ENCODE measurements around the gene PFKFB3. TPM values are rescaled to one million over a fixed set of nuclear protein-coding genes. Genes with fewer than 3 reads are reported as not detected.

Gene PFKFB3
- polyA plus RNA-seq, 3 donors, result 12.2 to 101 (median 15.8) TPM

DNA sequence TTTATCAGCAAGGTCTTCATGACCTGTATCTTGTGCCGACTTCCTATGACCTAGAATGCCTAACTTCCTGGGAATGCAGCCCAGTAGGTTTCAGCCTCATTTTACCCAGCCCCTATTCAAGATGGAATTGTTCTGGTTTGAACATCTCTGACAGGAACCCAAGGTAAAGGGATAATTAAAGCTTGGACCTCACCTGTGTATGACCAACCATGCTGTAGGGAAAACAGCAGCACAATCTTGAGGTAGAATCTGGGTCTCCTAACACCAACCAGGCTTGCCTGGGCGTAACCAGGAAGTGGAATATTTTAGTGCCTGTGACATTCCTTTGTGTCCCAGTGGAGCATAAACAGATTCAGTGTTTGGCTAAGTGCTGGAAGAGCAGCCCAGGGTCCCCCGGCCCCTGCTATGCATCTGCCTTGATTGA is 94.1 kb downstream of the PFKFB3 start:
- H3K36me3 Mint-ChIP-seq, result peaks cover 3 to 7% of the 10 kb centered on the region in 2 donors
- Histone ChIP-seq H3K9ac (ENCODE audit: insufficient read depth, low read length, poor library complexity, severe bottlenecking) (no peak overlapping the region), H3K4me3 (replicated peaks in 1 of 3; ENCODE audit: low read depth in 2 of 3, low read length in 3 of 3) (no peak overlapping the region), H3K79me2 (ENCODE audit: insufficient read depth, low read length) (no peaks in the 10 kb centered on the region), H3K4me2 (replicated peaks; ENCODE audit: extremely low read depth, low read length, poor library complexity, severe bottlenecking) (no peak overlapping the region), H3K36me3 (replicated peaks in 1 of 2; ENCODE audit: control insufficient read depth in 1 of 2, insufficient read depth in 2 of 2, low read length in 2 of 2) (no peaks in the 10 kb centered on the region), H3K27me3 (ENCODE audit: control insufficient read depth in 2 of 2, insufficient read depth in 2 of 2, low read length in 2 of 2) (no peaks in the 10 kb centered on the region), H2AFZ (ENCODE audit: insufficient read depth, low read depth, low read length, poor library complexity, severe bottlenecking) (no peak overlapping the region), H3K27ac (ENCODE audit: low read depth in 1 of 2, low read length in 2 of 2) (no peak overlapping the region), H3K9me3 (replicated peaks in 1 of 2; ENCODE audit: control insufficient read depth in 1 of 2, insufficient read depth in 1 of 2, low read length in 2 of 2) (no peaks in the 10 kb centered on the region), H3K4me1 (ENCODE audit: control insufficient read depth in 1 of 2, insufficient read depth in 2 of 2, low read length in 2 of 2) (peaks cover 55 to 59% of the 10 kb centered on the region in 2 donors), H4K20me1 (ENCODE audit: insufficient read depth, low read length) (no peaks in the 10 kb centered on the region)
- H3K4me1 Mint-ChIP-seq, result peaks cover 62% of the 10 kb centered on the region
- peak overlapping the region in 2 of 7 donors; percentile 66 to 88 for H3K27ac Mint-ChIP-seq
- no peak for DNase-seq
- peaks cover 2 to 10% (median 2%) of the 10 kb centered on the region in 3 donors for H3K27me3 Mint-ChIP-seq (ENCODE audit: low read depth in 3 of 3)
- no peak overlapping the region for H3K4me3 Mint-ChIP-seq
- TF ChIP-seq, protein P1, sequence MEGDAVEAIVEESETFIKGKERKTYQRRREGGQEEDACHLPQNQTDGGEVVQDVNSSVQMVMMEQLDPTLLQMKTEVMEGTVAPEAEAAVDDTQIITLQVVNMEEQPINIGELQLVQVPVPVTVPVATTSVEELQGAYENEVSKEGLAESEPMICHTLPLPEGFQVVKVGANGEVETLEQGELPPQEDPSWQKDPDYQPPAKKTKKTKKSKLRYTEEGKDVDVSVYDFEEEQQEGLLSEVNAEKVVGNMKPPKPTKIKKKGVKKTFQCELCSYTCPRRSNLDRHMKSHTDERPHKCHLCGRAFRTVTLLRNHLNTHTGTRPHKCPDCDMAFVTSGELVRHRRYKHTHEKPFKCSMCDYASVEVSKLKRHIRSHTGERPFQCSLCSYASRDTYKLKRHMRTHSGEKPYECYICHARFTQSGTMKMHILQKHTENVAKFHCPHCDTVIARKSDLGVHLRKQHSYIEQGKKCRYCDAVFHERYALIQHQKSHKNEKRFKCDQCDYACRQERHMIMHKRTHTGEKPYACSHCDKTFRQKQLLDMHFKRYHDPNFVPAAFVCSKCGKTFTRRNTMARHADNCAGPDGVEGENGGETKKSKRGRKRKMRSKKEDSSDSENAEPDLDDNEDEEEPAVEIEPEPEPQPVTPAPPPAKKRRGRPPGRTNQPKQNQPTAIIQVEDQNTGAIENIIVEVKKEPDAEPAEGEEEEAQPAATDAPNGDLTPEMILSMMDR (IDR thresholded peaks at IDR 0.05), result no peak
- 93% methylated on average over 2 of the region's 3 CpGs for WGBS (ENCODE audit: insufficient coverage)
- peaks cover 0 to 8% (median 2%) of the 10 kb centered on the region in 7 donors for H3K9me3 Mint-ChIP-seq
- intact Hi-C loops (cut with micrococcal nuclease), result loop anchor here in 1 of 2 donors (10.0 kb wide), 2 partner anchors 48 to 52 kb away; no protein-coding TSS in a partner anchor

DNA sequence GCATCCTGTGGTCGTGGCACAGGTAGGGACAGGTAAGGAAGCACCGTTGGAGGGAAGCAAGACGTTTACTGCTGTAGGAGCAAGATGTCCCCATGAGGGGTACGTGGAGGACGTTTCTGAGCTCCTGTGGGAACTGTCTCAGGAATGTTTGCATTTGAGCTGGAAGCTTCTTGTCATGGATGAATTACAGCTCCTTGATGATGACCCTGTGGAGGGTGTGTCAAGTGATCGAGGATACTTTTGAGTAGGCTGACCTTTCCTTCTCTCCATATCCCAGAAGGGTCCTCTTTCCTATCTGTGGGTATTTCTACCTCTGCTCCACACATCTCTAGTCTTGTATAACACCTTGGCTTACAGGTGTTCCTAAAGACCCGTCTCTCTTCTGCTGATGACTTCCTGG is 94.8 kb downstream of the PFKFB3 start:
- Histone ChIP-seq H3K4me1 (ENCODE audit: control insufficient read depth in 1 of 2, insufficient read depth in 2 of 2, low read length in 2 of 2) (peaks cover 53 to 58% of the 10 kb centered on the region in 2 donors), H3K27me3 (ENCODE audit: control insufficient read depth in 2 of 2, insufficient read depth in 2 of 2, low read length in 2 of 2) (no peaks in the 10 kb centered on the region), H3K9me3 (replicated peaks in 1 of 2; ENCODE audit: control insufficient read depth in 1 of 2, insufficient read depth in 1 of 2, low read length in 2 of 2) (no peaks in the 10 kb centered on the region), H2AFZ (ENCODE audit: insufficient read depth, low read depth, low read length, poor library complexity, severe bottlenecking) (no peak overlapping the region), H3K4me2 (replicated peaks; ENCODE audit: extremely low read depth, low read length, poor library complexity, severe bottlenecking) (no peak overlapping the region), H4K20me1 (ENCODE audit: insufficient read depth, low read length) (no peaks in the 10 kb centered on the region), H3K9ac (ENCODE audit: insufficient read depth, low read length, poor library complexity, severe bottlenecking) (no peak overlapping the region), H3K36me3 (replicated peaks in 1 of 2; ENCODE audit: control insufficient read depth in 1 of 2, insufficient read depth in 2 of 2, low read length in 2 of 2) (no peaks in the 10 kb centered on the region), H3K79me2 (ENCODE audit: insufficient read depth, low read length) (no peaks in the 10 kb centered on the region), H3K27ac (ENCODE audit: low read depth in 1 of 2, low read length in 2 of 2) (no peak overlapping the region), H3K4me3 (replicated peaks in 1 of 3; ENCODE audit: low read depth in 2 of 3, low read length in 3 of 3) (no peak overlapping the region)
- Mint-ChIP-seq H3K4me3 (no peak overlapping the region), H3K36me3 (peaks cover 3 to 7% of the 10 kb centered on the region in 2 donors), H3K27ac (peak overlapping the region in 4 of 7 donors; percentile 66 to 88 (median 75)), H3K27me3 (ENCODE audit: low read depth in 3 of 3) (peaks cover 2 to 10% (median 2%) of the 10 kb centered on the region in 3 donors), H3K4me1 (peaks cover 56% of the 10 kb centered on the region), H3K9me3 (peaks cover 0 to 8% (median 2%) of the 10 kb centered on the region in 7 donors)
- 88% methylated on average over 2 of the region's 7 CpGs for WGBS (ENCODE audit: insufficient coverage)
- TF ChIP-seq, protein P1 (IDR thresholded peaks at IDR 0.05), result no peak
- no peak for DNase-seq
- intact Hi-C loops (cut with micrococcal nuclease), result loop anchor here in 1 of 2 donors (10.0 kb wide), 2 partner anchors 47 to 53 kb away; no protein-coding TSS in a partner anchor
